Left ventricle myocardium inferior (tissue), 1 donor: ENCODE results near the gene PLEKHG4. TPM values are rescaled to one million over a fixed set of nuclear protein-coding genes. Genes with fewer than 3 reads are reported as not detected.

Experiments
- DNase-seq: peaks from one replicate; pipeline ENCODE4 v3.0.0-alpha.2; 2020
- H3K27ac ChIP-seq: fragments of 200-600 bp; replicated peaks from 2 replicates; pipeline ENCODE4 v1.8.0; 2021
- H3K27me3 ChIP-seq: fragments of 200-600 bp; 2 replicates; pipeline ENCODE4 v1.8.0; 2021; ENCODE audit warnings: low read depth
- H3K36me3 ChIP-seq: fragments of 200-600 bp; 2 replicates; pipeline ENCODE4 v1.8.0; 2021
- H3K4me1 ChIP-seq: fragments of 200-600 bp; 2 replicates; pipeline ENCODE4 v1.8.0; 2021
- H3K4me3 ChIP-seq: fragments of 200-600 bp; 2 replicates; pipeline ENCODE4 v1.8.0; 2021; ENCODE audit warnings: mild to moderate bottlenecking, moderate library complexity
- H3K9me3 ChIP-seq: fragments of 200-600 bp; replicated peaks from 2 replicates; pipeline ENCODE4 v1.8.0; 2021
- intact Hi-C: fragments of 100-400 bp; cut with micrococcal nuclease; formaldehyde crosslinking; loops from one replicate; pipeline ENCODE4 v1.11.0; 2022
- total RNA-seq: library from RNA; stranded (reverse); fragmentation: NEBNext Ultra II Directional; extraction: Animal tissue kit (Norgen Biotek cat#: 25700); gene quantifications from one replicate; pipeline ENCODE4 v1.2.1, GENCODE V29; 2021
- TF ChIP-seq, protein P1 (sequence below): fragments of 200-600 bp; IDR thresholded peaks from 2 replicates; pipeline ENCODE4 v1.8.0; 2021; ENCODE audit warnings: antibody characterized with exemption, mild to moderate bottlenecking, borderline replicate concordance
- donor health status: DM: no; HTN: yes; CAD: no; lungs with severe emphysema.

Gene PLEKHG4
- total RNA-seq, 1 donor from 2014 or later, result 1.1 TPM

DNA sequence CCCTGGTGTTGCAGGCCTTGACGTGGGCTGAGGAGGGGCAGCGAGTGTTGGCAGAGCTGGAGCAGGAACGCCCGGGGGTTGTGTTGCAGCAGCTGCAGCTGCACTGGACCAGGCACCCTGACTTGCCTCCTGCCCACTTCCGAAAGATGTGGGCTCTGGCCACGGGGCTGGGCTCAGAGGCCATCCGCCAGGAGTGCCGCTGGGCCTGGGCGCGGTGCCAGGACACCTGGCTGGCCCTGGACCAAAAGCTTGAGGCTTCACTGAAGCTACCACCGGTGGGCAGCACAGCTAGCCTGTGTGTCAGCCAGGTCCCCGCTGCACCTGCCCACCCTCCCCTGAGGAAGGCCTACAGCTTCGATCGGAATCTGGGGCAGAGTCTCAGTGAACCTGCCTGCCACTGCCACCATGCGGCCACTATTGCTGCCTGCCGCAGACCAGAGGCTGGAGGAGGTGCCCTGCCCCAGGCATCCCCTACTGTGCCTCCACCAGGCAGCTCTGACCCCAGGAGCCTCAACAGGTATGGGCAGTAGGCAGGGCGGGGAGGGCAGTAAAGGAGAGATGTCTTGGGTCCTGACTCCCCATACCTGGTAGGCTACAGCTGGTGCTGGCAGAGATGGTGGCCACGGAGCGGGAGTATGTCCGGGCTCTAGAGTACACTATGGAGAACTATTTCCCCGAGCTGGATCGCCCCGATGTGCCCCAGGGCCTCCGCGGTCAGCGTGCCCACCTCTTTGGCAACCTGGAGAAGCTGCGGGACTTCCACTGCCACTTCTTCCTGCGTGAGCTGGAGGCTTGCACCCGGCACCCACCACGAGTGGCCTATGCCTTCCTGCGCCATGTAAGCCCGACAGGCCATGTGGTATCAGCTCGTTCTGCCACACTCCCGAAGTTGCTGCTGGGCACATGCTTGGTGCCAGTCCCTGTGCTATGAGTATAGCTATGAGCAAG lies 5.6 kb downstream of the PLEKHG4 start:
- H3K27ac ChIP-seq, result no peak overlapping the region
- H3K36me3 ChIP-seq, result no peaks in the 10 kb centered on the region
- no peak overlapping the region for H3K4me3 ChIP-seq
- intact Hi-C loops, result no loop called here
- no peaks in the 10 kb centered on the region for H3K4me1 ChIP-seq
- H3K9me3 ChIP-seq, result no peaks in the 10 kb centered on the region
- TF ChIP-seq, protein P1, sequence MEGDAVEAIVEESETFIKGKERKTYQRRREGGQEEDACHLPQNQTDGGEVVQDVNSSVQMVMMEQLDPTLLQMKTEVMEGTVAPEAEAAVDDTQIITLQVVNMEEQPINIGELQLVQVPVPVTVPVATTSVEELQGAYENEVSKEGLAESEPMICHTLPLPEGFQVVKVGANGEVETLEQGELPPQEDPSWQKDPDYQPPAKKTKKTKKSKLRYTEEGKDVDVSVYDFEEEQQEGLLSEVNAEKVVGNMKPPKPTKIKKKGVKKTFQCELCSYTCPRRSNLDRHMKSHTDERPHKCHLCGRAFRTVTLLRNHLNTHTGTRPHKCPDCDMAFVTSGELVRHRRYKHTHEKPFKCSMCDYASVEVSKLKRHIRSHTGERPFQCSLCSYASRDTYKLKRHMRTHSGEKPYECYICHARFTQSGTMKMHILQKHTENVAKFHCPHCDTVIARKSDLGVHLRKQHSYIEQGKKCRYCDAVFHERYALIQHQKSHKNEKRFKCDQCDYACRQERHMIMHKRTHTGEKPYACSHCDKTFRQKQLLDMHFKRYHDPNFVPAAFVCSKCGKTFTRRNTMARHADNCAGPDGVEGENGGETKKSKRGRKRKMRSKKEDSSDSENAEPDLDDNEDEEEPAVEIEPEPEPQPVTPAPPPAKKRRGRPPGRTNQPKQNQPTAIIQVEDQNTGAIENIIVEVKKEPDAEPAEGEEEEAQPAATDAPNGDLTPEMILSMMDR, result peak; percentile 61
- H3K27me3 ChIP-seq, result no peaks in the 10 kb centered on the region
- no peak for DNase-seq

DNA sequence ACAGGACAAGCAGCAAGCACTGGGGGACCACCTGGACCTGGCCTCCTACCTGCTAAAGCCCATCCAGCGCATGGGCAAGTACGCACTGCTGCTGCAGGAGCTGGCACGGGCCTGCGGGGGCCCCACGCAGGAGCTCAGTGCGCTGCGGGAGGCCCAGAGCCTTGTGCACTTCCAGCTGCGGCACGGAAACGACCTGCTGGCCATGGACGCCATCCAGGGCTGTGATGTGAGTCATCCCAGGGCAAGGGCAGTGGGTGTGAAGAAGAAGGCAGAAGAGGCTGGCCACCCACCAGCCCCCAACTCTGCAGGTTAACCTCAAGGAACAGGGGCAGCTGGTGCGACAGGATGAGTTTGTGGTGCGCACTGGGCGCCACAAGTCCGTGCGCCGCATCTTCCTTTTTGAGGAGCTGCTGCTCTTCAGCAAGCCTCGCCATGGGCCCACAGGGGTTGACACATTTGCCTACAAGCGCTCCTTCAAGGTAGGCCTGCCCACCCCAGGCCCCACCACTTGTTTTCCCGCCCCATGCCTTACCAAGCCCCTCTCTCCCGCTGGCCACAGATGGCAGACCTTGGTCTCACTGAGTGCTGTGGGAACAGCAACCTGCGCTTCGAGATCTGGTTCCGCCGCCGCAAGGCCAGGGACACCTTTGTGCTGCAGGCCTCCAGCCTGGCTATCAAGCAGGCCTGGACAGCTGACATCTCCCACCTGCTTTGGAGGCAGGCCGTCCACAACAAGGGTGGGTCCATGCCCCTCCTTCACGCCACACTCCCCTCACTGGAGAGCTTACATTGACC lies 7.3 kb downstream of the PLEKHG4 start:
- Histone ChIP-seq H3K27me3 (no peaks in the 10 kb centered on the region), H3K27ac (no peak overlapping the region), H3K4me3 (no peak overlapping the region), H3K36me3 (no peaks in the 10 kb centered on the region), H3K9me3 (no peaks in the 10 kb centered on the region), H3K4me1 (no peaks in the 10 kb centered on the region)
- no peak for DNase-seq
- TF ChIP-seq, protein P1, result no peak
- intact Hi-C loops, result no loop called here

DNA sequence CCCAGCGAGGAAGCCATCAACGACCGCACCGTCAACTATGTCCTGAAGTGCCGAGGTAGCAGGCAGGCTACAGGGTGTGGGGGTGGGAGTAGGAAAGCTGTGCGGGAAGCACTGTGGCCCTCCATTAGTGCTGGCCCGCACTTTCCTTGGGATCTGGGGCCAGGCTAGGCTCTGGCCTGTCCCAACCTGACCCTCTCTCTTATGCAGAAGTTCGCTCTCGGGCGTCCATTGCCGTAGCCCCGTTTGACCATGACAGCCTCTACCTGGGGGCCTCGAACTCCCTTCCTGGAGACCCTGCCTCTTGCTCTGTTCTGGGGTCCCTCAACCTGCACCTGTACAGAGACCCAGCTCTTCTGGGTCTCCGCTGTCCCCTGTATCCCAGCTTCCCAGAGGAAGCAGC lies 8.6 kb downstream of the PLEKHG4 start:
- no peak overlapping the region for H3K4me3 ChIP-seq
- TF ChIP-seq, protein P1, result no peak
- H3K9me3 ChIP-seq, result no peaks in the 10 kb centered on the region
- H3K27ac ChIP-seq, result no peak overlapping the region
- no peaks in the 10 kb centered on the region for H3K27me3 ChIP-seq
- intact Hi-C loops, result no loop called here
- no peaks in the 10 kb centered on the region for H3K4me1 ChIP-seq
- no peaks in the 10 kb centered on the region for H3K36me3 ChIP-seq
- DNase-seq, result no peak

DNA sequence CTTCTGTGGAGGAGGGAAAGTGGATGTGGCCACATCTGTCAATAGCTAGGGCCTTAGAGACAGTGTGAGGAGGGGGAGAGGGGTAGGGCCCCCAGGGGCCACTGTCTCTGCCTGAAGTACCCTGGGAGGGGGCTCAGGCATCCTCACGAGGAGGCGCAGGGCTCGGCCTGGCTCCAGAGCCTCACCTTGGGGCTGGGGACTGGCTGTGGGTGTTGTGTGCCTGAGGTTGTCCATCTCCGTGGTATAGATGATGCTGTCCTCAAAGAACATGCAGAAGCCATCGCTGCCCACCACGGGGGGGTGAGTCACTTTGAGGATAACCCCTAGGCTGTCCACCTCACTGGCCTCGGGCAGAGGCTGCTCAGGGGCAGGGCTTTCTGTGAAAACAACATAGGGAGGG lies 12.1 kb downstream of the PLEKHG4 start:
- intact Hi-C loops, result no loop called here
- DNase-seq, result no peak

DNA sequence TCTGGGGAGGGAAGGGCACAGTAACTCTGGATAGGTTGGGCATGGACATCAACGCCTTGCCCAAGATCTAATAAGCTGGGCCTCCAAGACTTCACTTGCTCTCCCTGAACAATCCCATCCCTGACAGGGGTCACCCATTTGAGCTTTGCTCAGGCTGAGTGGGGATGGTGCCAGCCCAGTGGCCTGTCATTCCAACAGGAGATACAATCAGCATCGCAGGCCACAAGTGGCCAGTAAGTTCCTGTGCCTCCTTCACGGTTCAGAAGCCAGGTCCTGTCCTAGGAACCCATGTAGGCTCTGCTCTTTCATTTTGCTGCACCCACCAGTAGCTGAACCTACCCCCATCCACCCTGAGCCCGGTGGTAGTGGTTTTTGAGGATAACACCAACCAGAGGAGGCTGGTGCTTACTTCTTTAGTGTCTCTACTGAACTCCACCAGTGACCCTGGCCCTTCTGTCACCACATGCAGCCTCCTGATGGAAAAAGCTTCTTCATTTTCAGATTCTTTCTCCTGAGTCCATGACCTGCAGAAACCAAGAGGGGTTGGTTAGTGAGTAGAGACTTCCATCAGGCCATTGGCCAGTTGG lies 14.9 kb downstream of the PLEKHG4 start:
- DNase-seq, result no peak
- Histone ChIP-seq H3K9me3 (no peaks in the 10 kb centered on the region), H3K36me3 (no peaks in the 10 kb centered on the region), H3K27ac (no peak overlapping the region), H3K4me1 (no peaks in the 10 kb centered on the region), H3K27me3 (peaks cover 3% of the 10 kb centered on the region), H3K4me3 (no peak overlapping the region)
- TF ChIP-seq, protein P1, result no peak
- intact Hi-C loops, result no loop called here

More for the DNA sequence above, 12.1 kb downstream of the PLEKHG4 start:
- TF ChIP-seq, protein P1, result no peak
- no peaks in the 10 kb centered on the region for H3K27me3 ChIP-seq
- no peaks in the 10 kb centered on the region for H3K9me3 ChIP-seq
- H3K36me3 ChIP-seq, result no peaks in the 10 kb centered on the region
- no peak overlapping the region for H3K27ac ChIP-seq
- no peak overlapping the region for H3K4me3 ChIP-seq
- H3K4me1 ChIP-seq, result no peaks in the 10 kb centered on the region
